ENCODE data around the gene SBNO1.

DNA sequence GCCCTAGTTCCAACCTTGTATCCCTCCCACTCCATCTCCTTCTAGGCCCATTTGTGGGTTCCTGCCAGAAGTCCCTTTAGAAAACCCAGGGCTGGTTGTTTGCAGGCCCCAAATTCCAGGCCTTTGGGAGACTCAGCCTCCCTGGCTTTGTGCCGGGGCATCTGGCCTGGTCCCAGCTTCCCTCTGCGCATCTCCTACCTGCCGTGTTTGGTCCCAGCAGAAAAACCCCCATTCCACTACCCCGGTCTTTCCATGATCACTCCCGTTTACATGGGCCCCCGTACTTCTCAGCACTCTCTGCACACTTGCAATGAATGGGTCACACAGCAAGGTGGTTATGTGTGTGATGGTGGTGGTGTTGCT is 34.6 kb upstream of the SBNO1 start:
- TF ChIP-seq, protein P1, sequence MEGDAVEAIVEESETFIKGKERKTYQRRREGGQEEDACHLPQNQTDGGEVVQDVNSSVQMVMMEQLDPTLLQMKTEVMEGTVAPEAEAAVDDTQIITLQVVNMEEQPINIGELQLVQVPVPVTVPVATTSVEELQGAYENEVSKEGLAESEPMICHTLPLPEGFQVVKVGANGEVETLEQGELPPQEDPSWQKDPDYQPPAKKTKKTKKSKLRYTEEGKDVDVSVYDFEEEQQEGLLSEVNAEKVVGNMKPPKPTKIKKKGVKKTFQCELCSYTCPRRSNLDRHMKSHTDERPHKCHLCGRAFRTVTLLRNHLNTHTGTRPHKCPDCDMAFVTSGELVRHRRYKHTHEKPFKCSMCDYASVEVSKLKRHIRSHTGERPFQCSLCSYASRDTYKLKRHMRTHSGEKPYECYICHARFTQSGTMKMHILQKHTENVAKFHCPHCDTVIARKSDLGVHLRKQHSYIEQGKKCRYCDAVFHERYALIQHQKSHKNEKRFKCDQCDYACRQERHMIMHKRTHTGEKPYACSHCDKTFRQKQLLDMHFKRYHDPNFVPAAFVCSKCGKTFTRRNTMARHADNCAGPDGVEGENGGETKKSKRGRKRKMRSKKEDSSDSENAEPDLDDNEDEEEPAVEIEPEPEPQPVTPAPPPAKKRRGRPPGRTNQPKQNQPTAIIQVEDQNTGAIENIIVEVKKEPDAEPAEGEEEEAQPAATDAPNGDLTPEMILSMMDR (conservative IDR thresholded peaks at IDR 0.05; ENCODE audit: low read length): no peak
- no peak for TF ChIP-seq EZH2phosphoT487 (IDR thresholded peaks at IDR 0.05; ENCODE audit: borderline replicate concordance)

Measured in Loucy (cell line).